ENCODE measurements around the gene CLPTM1L.
"Not testable (repeated sequence)": the region's sequence is repeated elsewhere in the genome, so short reads cannot be mapped to it uniquely, and the experiment has no call there.

Gene CLPTM1L

GRCh38 chr5:1335540-1336095 lies 9.3 kb downstream of the CLPTM1L start:
- Histone ChIP-seq H3K4me3 (ENCODE audit: low read depth in 1 of 2, low read length in 1 of 2) (no peak overlapping the region), H3K9me3 (no peaks in the 10 kb centered on the region), H3K27ac (no peak overlapping the region), H3K4me1 (ENCODE audit: control insufficient read depth in 1 of 2, insufficient read depth in 1 of 2, low read depth in 1 of 2, low read length in 1 of 2) (no peaks in the 10 kb centered on the region), H3K36me3 (peaks cover 96% of the 10 kb centered on the region), H3K27me3 (no peaks in the 10 kb centered on the region)
- TF ChIP-seq, protein P1, sequence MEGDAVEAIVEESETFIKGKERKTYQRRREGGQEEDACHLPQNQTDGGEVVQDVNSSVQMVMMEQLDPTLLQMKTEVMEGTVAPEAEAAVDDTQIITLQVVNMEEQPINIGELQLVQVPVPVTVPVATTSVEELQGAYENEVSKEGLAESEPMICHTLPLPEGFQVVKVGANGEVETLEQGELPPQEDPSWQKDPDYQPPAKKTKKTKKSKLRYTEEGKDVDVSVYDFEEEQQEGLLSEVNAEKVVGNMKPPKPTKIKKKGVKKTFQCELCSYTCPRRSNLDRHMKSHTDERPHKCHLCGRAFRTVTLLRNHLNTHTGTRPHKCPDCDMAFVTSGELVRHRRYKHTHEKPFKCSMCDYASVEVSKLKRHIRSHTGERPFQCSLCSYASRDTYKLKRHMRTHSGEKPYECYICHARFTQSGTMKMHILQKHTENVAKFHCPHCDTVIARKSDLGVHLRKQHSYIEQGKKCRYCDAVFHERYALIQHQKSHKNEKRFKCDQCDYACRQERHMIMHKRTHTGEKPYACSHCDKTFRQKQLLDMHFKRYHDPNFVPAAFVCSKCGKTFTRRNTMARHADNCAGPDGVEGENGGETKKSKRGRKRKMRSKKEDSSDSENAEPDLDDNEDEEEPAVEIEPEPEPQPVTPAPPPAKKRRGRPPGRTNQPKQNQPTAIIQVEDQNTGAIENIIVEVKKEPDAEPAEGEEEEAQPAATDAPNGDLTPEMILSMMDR (IDR thresholded peaks at IDR 0.05): no peak

DNA sequence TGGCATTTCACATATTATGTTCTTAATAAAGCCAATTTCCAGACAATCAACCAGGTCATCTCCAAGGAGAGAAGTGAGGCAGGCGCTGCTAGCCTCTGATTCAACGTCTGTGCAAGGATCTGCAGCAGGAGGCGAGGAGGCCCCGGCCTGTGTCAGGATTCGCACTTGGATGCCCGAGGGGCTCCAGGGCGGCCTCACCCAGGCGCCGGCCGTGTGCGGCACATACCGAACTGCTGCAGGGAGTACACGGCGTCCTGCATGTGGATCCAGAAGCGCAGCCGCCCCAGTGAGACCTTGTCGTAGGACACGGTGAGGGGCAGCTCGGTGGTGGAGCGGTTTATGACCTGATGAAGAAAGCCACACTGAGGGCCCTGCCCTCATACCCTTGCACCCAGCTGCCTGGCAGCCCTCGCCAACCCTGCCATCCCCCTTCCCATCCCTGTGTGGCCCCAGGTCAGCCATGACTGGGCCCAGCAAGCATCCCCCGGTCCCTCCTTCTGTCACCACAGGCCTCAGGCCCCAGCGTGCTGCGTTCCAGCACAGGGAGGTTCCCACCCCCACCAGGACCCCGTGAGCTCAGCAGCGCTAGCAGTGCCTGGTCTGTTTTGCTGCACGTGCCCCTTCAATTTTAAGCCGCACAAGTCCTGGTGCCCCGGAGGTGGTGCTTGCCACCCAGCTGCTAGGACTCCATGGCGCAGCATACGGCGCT lies 9.9 kb downstream of the CLPTM1L start:
- H3K36me3 ChIP-seq: peaks cover 96% of the 10 kb centered on the region
- TF ChIP-seq, protein P1 (IDR thresholded peaks at IDR 0.05): no peak
- H3K4me1 ChIP-seq (ENCODE audit: control insufficient read depth in 1 of 2, insufficient read depth in 1 of 2, low read depth in 1 of 2, low read length in 1 of 2): no peaks in the 10 kb centered on the region

GRCh38 chr5:1333986-1334385 lies 10.9 kb downstream of the CLPTM1L start:
- Histone ChIP-seq H3K9me3 (no peaks in the 10 kb centered on the region), H3K27ac (no peak overlapping the region), H3K4me3 (ENCODE audit: low read depth in 1 of 2, low read length in 1 of 2) (no peak overlapping the region), H3K4me1 (ENCODE audit: control insufficient read depth in 1 of 2, insufficient read depth in 1 of 2, low read depth in 1 of 2, low read length in 1 of 2) (no peaks in the 10 kb centered on the region), H3K36me3 (peaks cover 98% of the 10 kb centered on the region), H3K27me3 (no peaks in the 10 kb centered on the region)
- TF ChIP-seq, protein P1 (IDR thresholded peaks at IDR 0.05): no peak

More for the DNA sequence above, 9.9 kb downstream of the CLPTM1L start:
- Histone ChIP-seq H3K27ac (no peak overlapping the region), H3K27me3 (no peaks in the 10 kb centered on the region), H3K4me3 (ENCODE audit: low read depth in 1 of 2, low read length in 1 of 2) (no peak overlapping the region), H3K9me3 (no peaks in the 10 kb centered on the region)

GRCh38 chr5:1333286-1333685 lies 11.6 kb downstream of the CLPTM1L start:
- not testable (repeated sequence) for H3K4me1 ChIP-seq (ENCODE audit: control insufficient read depth in 1 of 2, insufficient read depth in 1 of 2, low read depth in 1 of 2, low read length in 1 of 2); H3K27me3 ChIP-seq; H3K9me3 ChIP-seq; H3K27ac ChIP-seq; H3K4me3 ChIP-seq (ENCODE audit: low read depth in 1 of 2, low read length in 1 of 2)
- peaks cover 95% of the 10 kb centered on the region for H3K36me3 ChIP-seq

DNA sequence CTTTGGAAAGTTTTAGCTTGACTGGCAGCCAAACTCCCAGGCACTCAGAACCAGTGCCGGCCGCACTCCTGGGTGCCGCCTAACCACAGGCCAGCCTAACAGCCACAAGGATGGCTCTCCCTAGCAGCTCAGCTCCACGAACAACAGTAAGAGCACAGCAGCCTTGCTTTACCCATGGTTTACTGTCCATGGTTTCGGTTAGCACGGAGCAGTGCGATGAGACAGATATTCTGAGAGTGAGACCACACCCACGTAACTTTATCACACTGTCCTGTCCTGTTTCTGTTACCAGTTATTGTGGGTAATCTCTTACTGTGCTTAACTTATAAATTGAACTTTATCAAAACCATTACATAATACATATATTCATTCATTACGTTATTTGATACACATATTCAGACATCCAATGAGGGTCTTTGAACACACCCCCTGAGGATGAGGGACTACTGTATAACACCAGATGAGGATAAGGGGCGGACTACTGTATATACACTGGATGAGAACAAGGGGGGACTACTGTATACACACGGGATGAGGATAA lies 12.4 kb downstream of the CLPTM1L start:
- TF ChIP-seq, protein P1 (IDR thresholded peaks at IDR 0.05): no peak
- no peaks in the 10 kb centered on the region for H3K4me1 ChIP-seq (ENCODE audit: control insufficient read depth in 1 of 2, insufficient read depth in 1 of 2, low read depth in 1 of 2, low read length in 1 of 2)
- H3K9me3 ChIP-seq: no peaks in the 10 kb centered on the region
- no peaks in the 10 kb centered on the region for H3K27me3 ChIP-seq
- no peak overlapping the region for H3K4me3 ChIP-seq (ENCODE audit: low read depth in 1 of 2, low read length in 1 of 2)
- H3K36me3 ChIP-seq: peaks cover 88% of the 10 kb centered on the region
- H3K27ac ChIP-seq: no peak overlapping the region

DNA sequence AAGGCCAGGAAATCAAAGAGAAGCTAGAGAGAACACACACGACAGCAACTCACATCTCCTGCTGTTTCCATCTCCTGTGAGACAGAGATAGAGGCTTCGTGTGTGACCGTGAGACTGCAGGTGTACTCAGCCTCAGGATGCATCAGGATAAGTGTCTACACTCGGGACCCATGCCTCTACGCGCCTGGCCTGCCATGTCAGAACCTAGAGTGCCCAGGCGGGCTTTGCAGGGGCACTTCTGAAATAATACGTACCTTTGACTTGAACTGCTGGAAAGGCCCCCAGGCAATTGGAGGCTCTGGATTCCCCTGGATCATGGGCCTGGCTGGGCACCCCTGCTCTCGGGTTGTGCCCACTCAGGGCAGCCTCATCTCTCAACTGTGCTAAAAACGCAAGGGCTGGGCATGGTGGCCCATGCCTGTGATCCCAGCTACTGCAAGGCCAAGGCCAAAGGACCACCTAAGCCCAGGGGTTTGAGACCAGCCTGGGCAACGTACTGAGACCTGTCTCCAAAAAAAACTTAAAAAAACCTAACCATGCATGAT lies 13.0 kb downstream of the CLPTM1L start:
- no peaks in the 10 kb centered on the region for H3K9me3 ChIP-seq
- H3K27me3 ChIP-seq: no peaks in the 10 kb centered on the region
- peaks cover 88% of the 10 kb centered on the region for H3K36me3 ChIP-seq
- TF ChIP-seq, protein P1 (IDR thresholded peaks at IDR 0.05): no peak
- H3K27ac ChIP-seq: no peak overlapping the region
- no peaks in the 10 kb centered on the region for H3K4me1 ChIP-seq (ENCODE audit: control insufficient read depth in 1 of 2, insufficient read depth in 1 of 2, low read depth in 1 of 2, low read length in 1 of 2)
- no peak overlapping the region for H3K4me3 ChIP-seq (ENCODE audit: low read depth in 1 of 2, low read length in 1 of 2)
